Measurements from ENCODE around the gene TTLL6. TPM values are rescaled to one million over a fixed set of nuclear protein-coding genes. Genes with fewer than 3 reads are reported as not detected.
A peak's percentile ranks its signal among the peaks of the same experiment; 100 is the strongest.
"Not testable (repeated sequence)": the region's sequence is repeated elsewhere in the genome, so short reads cannot be mapped to it uniquely, and the experiment has no call there.

The TTLL6 gene
- 1.7 and 2.1 TPM in 2 replicates for total RNA-seq (2014; rRNA removed; shearing (Covaris generic))
- 0.69 and 3.5 TPM in 2 replicates for polyA plus RNA-seq (2015; cell fraction: cytosol; rRNA removed)
- 15.5 and 28.7 TPM in 2 replicates for polyA plus RNA-seq (2015; cell fraction: nucleus; rRNA removed)

DNA sequence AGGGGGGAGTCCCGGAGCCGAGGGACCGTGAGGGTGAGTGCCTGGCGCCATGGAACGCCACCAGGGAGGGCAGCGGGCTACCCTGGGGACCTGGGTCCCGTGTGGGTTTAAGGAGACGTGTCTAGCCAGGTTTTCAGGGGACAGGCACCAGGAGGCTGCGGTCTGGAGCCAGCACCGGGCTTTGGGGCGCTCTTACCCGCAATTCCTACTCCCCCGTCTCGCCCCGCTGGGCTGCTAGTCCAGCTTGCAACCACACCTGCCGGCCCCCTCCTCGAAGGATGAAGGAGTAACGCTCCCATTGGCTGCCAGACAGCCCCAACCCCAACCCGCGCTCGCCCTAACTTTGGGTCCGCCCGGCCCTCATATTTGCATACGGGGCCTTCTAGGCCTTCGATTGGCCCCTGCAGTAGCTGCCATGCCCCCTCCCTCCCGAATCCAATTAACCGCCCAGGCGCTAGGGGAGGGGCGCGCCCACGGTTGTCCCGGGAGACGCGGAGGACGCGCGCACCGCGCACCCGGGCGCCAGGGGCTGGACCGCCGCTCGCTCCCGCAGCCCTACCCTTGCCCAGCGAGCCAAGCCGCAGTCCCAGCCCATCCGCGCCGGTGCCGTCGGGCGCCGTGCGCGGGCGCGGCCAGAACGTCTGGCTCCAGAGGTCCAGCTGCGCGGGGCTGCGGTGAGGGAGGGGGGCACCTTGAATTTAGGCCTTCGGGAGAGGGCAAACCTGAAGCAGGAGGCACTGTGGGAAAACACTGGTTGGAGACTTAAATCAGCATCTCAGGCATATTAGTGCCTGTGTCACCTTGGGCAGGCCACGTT is at the start of gene TTLL6:
TTLL6 (minus strand) TSS at position 456 of the 817 bp plus-strand sequence; CDS start at position 299, 157 bp downstream.
- in situ Hi-C loops (cut with HindIII; ENCODE audit: low pct_unique_long_range_greater_than_20kb, low sequenced_read_pairs): loop anchor here (10.0 kb wide), 1 partner anchor 68 kb away; no protein-coding TSS in a partner anchor
- DNase-seq (ENCODE audit: low read depth, low spot score): peak; percentile 53

DNA sequence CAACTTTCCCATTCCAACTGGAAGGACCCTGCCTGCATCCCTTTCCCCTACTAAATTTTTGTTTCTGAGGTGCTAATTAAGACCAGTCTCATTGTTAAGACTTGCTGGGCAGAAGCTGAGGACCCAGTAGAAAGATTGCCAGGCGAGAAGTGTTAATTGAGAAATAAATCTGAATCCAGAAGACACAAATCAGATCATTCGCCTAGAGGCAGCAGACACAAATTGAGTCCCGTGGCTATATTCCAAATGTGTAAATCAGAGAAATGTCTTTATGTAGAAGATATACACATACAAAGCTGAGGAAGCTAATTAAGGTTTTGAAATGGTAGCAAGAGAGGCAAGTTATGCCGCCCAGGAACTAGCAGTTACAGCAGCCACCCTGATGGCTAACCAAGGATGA is 43.4 kb upstream of the TTLL6 start:
- in situ Hi-C loops (cut with HindIII; ENCODE audit: low pct_unique_long_range_greater_than_20kb, low sequenced_read_pairs): no loop called here
- DNase-seq (ENCODE audit: low read depth, low spot score): no peak

DNA sequence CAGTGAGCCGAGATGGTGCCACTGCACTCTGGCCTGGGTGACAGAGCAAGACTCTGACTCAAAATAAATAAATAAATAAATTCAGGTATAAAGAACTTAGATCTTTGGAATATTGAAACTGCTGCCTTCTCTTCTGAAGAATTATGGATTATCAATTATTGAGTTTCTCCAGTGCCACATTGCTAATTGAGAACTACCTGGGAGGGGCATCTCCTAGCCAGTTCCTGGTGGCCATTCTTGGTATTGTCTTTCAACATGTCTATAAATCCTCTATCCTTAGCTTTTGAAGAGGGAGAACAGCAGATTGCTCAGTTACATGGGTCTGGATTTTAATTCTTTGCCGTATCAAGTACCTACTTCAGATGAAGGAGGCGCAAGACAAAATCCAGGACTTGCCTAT is 43.0 kb upstream of the TTLL6 start:
- DNase-seq (ENCODE audit: low read depth, low spot score): no peak
- in situ Hi-C loops (cut with HindIII; ENCODE audit: low pct_unique_long_range_greater_than_20kb, low sequenced_read_pairs): no loop called here

DNA sequence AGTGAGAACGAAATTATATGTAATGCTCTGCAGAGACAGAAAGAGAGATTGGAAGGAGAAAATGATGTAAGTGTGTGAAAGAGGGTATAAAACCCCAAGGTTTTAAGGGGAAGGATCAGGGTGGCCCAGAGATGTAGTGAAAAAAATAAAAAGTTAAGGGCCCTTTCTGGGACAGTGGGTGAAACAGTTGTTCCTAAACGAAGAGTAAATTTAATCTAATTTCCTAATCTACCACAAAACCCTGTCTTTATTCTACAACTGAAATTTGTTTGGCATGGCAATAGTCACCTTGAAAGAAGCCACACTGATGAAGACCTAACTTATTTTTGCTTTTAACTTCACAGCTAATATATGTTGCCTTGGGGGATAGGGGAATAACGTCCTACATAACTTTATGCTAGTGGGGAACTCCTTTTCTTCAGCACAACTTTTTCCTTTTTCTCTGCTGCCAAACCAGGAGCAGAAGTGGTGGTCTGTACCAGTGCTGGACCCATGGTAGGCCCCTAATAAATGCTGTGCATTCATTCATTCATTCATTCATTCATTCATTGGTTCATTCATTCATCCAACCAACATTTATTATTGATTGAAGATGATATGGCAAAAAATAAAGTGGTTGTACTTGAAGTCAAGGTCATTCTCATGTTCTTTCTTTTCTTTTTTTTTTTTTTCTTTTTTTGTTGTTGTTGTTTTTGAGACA is 39.2 kb upstream of the TTLL6 start:
- DNase-seq (ENCODE audit: low read depth, low spot score): no peak
- in situ Hi-C loops (cut with HindIII; ENCODE audit: low pct_unique_long_range_greater_than_20kb, low sequenced_read_pairs): no loop called here

DNA sequence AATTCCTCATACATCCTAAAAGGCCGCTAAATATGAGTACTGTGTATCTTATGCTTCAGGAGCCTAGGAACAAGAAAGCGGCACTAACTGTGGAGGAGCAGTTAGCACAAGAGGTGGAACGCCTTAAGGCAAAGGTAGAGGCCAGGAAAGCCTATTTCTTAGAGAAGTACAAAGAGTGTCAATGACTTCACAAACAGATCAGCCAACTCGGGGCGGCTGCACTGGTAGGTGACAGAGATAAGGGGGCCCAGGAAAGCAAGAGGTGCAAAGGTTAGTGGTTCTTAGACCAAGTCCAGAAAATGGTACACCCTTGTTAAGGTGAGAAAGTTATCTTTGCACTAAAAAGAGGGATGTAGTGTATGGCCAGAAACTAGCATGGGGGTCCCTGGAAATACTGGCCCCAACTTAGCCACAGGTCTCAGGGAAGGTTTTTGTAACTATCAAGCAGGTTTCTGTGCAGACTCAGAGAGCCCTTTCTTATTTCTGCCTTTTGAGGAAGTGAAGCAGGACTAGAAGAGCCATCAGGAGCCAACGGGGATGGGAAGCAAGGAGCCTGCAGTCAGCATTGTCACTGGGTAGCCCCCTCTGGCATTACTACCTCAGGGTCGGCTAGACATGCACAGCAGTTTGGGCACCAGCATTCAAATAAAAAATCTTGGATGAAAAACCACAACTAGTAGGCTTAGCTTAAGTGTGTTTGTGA is 37.9 kb upstream of the TTLL6 start:
- DNase-seq (ENCODE audit: low read depth, low spot score): no peak
- in situ Hi-C loops (cut with HindIII; ENCODE audit: low pct_unique_long_range_greater_than_20kb, low sequenced_read_pairs): no loop called here

DNA sequence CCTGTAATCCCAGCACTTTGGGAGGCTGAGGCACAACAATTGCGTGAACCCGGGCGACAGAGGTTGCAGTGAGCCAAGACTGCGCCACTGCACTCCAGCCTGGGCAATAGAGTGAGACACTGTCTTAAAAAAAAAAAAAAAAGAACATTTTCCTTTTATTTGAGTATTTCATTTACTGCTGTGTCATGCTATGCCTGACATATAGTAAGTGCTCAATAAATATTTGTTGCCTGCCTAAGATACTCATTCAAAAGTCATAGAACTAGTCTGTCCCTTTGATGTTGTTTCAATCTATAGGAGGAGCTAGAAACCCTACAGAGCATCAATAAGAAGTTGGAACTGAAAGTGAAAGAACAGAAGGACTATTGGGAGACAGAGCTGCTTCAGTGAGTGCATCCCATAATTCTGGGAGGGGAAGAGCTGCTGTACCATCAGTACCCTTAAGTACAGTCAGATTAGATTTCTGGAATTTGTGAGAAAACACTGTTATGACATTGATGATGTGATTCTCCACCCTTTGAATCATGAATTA is 33.8 kb upstream of the TTLL6 start:
- in situ Hi-C loops (cut with HindIII; ENCODE audit: low pct_unique_long_range_greater_than_20kb, low sequenced_read_pairs): no loop called here
- no peak for DNase-seq (ENCODE audit: low read depth, low spot score)

DNA sequence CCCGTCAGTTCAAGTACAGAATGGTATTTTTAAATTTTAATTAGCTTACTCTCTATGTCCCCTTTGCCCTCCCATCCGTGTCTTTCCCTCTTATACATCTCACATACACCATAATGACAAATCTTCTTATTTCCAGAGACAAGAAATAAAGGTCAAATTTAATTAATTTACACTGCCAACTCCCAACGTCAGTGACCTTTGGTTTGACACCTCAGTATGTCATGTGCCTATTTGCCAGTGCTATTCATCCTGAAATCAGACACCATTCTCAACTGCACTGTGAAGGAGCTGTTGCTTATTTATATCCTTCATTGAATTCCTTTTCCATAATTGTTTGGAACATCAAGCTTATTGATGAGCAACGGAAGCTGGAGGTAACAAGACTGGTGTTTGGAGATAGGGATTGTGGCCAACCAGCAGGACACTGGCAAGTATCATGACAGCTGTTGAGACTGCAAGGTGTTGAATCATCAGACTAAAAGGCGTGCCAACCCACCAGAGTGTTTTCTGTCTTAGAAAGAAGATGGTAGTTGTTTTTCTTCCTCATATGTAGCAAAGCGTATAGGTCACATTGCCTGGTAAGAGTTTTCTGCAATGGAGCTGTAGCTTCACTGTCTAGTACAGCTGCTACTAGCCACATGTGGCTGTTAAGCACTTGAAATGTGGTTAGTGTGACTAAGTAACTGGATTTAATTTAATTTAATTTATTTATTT is 26.3 kb upstream of the TTLL6 start:
- no peak for DNase-seq (ENCODE audit: low read depth, low spot score)
- in situ Hi-C loops (cut with HindIII; ENCODE audit: low pct_unique_long_range_greater_than_20kb, low sequenced_read_pairs): no loop called here

DNA sequence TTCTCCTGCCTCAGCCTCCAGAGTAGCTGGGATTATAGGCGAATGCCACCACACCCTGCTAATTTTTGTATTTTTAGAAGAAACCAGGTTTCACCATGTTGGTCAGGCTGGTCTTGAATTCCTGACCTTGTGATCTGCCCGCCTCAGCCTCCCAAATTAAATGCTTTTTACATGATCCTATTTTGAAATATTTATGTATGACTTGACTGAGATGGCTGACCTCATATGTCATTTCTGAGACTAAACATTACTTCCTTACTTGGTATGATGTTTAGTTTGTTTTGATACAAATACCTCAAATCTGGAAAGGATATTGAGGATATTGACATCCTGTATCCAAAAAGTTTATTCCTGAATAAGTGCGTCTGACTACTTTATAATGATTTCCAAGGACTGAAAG is 25.7 kb upstream of the TTLL6 start:
- no peak for DNase-seq (ENCODE audit: low read depth, low spot score)
- in situ Hi-C loops (cut with HindIII; ENCODE audit: low pct_unique_long_range_greater_than_20kb, low sequenced_read_pairs): no loop called here

DNA sequence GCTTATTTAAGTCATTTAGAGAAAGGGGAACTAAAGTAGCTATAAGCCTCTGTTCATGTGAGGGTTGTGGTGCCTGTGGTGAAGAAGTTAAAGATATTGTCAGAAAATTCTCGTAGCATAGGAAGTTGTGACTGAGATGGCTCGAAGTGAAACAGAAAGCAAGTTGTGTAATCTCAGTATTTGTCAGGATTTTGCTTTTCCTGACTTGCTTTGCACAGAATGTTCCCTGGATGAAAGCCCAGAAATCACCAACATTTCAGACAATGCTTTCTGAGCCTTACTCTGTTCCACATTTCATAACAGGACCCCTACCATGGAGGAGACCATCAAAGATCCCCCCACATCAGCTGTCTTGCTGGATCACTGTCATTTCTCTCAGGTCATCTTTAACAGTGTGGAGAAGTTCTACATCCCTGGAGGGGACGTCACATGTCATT is 24.4 kb upstream of the TTLL6 start:
- in situ Hi-C loops (cut with HindIII; ENCODE audit: low pct_unique_long_range_greater_than_20kb, low sequenced_read_pairs): no loop called here
- DNase-seq (ENCODE audit: low read depth, low spot score): no peak

DNA sequence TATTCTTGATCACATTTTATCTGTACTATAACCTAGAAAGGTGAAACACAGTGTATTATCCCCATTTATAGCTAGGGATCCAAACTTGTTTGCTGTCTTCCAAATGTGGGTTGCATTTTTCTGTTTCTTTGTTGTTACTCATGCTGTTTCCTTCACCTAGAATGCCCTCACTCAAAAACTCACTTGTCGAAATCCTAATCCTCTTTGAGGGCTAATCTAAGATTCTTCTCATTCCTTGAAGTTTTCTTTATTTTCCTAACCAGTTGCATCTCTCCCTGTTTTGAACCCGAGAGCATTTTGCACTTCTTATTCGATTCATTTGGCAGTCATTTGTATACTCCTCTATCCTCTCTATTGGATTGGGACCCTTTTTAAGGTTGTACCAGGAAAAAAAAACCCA is 23.4 kb upstream of the TTLL6 start:
- in situ Hi-C loops (cut with HindIII; ENCODE audit: low pct_unique_long_range_greater_than_20kb, low sequenced_read_pairs): no loop called here
- DNase-seq (ENCODE audit: low read depth, low spot score): no peak

DNA sequence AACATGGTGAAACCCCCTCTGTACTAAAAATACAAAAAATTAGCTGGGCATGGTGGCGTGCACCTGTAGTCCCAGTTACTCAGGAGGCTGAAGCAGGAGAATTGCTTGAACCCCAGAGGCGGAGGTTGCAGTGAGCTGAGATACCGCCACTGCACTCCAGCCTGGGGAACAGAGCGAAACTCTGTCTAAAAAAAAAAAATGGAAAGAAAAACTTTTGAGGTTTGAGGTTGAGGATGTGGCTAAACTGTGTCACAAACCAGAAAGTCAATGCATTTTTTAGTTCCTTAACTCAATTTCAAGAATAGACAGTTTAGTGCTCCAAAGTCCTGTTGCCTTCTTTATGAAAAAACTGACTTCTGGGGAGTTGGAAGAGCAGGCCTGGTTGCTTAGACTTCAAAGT is 20.4 kb upstream of the TTLL6 start:
- in situ Hi-C loops (cut with HindIII; ENCODE audit: low pct_unique_long_range_greater_than_20kb, low sequenced_read_pairs); DNase-seq (ENCODE audit: low read depth, low spot score): not testable (repeated sequence)

DNA sequence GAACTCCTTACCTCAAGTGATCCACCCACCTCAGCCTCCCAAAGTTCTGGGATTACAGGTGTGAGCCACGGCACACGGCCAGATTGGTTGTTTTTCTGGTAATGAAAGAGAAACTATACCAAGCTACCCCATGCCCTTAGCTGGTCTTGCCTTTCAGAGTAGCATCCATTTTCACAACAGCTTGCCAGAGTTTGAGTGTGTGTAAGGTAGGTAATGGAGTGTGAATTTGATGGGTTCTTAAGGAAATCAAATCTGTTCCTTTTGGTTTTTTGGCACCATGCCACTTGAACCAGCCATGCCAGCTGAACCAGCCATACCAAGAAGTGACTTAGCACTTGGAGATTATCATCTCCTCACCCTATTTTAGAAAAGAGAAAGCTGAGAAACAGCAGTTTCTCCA is 18.9 kb upstream of the TTLL6 start:
- in situ Hi-C loops (cut with HindIII; ENCODE audit: low pct_unique_long_range_greater_than_20kb, low sequenced_read_pairs): no loop called here
- no peak for DNase-seq (ENCODE audit: low read depth, low spot score)

DNA sequence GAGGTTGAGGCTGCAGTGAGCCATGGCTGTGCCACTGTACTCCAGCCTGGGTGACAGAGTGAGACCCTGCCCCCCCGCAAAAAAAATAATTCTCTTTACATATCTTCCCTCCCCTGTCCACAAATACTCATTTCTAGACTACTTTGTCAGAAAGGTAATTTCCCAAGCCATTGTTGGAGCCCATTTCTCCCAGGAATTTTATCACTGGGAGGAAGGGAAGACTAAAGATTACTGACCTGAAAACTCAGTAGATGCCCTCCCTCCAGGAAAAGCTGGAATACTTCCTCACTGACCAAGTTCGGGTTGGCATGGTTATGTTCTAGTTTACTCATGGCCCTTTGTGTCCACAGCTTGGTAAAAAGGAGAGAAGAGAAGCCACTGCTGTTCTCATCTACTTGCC is 17.9 kb upstream of the TTLL6 start:
- DNase-seq (ENCODE audit: low read depth, low spot score): no peak
- in situ Hi-C loops (cut with HindIII; ENCODE audit: low pct_unique_long_range_greater_than_20kb, low sequenced_read_pairs): no loop called here

DNA sequence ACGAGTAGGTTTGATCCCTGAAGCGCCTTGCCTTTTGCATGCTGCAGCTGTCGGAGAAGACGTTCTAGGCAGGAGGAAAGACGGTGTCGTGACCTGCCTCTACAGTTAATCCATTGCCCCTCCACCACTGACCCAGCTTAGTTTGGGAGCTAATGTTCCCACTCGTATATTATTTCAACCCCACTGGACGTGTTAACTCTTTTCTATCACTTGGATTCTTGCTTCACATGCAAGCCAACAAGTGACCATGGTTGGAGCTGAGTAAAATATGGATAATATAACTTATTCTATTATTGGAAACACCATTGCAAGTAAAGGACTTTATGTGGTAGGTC is 14.5 kb upstream of the TTLL6 start:
- DNase-seq (ENCODE audit: low read depth, low spot score): no peak
- in situ Hi-C loops (cut with HindIII; ENCODE audit: low pct_unique_long_range_greater_than_20kb, low sequenced_read_pairs): no loop called here

DNA sequence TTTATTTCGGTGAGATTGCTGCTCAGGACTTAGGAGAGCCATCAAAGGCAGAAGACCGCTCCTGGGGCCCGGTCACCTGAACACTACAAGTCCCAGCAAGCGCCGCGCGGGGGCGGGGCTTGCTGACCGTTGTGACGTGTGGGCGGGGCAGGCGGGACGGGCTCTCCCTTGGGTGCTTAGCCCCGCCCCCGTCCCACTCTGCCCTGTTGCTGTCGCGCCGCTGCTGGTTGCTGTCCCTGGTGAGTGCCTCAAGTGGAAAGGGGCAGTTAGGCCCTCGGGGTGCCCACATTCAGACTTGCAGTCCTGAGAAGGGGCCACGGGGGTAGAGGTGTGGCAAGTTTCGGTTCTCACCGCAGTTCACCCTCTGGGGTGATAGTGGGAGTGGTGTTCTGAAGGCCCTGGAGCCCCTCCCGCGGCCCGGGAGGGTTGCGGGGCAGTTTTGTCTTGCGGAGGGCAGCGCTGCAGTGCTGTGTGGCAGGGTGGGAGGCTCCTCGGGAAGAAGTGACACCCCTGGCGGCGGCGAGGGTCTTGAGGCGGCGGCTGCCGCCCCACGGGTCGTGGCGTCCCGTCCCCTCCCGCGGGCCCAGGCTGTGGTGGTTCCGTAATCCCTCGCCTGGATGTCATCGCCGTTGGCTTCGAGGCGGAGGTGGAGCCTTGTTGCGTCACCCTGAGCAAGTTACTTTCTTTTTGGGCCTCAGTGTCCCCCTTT is 14.0 kb upstream of the TTLL6 start, which contains the start of gene CALCOCO2:
CALCOCO2 (plus strand) TSS at position 196 of the 709 bp plus-strand sequence. CDS start 10,673 bp downstream, outside the sequence.
- in situ Hi-C loops (cut with HindIII; ENCODE audit: low pct_unique_long_range_greater_than_20kb, low sequenced_read_pairs): no loop called here

DNA sequence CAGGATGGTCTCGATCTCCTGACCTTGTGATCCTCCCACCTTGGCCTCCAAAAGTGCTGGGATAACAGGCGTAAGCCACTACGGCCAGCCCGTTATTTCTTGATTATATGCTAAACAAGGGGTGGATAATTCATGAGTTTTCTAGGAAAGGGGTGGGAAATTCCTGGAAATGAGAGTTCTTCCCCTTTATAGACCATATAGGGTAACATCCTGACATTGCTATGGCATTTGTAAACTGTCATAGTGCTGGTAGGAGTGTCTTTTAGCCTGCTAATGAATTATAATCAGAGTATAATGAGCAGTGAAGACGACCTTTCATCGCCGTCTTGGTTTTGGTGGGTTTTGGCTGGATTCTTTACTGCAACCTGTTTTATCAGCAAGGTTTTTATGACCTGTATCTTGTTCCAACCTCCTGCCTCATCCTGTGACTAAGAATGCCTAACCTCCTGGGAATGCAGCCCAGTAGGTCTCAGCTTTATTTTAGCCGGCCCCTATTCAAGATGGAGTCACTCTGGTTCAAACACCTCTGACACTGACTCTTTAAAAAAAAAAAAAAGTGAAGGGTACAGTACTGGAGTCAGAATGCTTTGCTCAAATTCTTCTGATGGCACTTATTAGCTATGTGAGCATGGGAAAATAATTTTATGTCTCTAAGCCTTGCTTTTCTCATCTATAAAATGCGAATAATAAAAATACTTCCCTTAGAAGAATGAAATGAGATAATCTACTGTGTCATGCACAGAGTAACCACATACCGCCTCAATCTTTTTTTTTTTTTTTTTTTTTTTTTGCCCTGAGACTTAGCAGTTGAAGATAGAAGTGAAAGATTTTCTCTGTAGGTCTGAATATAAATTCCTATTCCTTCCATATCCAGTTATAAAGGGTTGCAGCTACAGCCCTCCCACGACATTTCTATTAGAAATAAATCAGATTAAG is 8.7 kb upstream of the TTLL6 start:
- DNase-seq (ENCODE audit: low read depth, low spot score): no peak

More for the DNA sequence above, 14.0 kb upstream of the TTLL6 start, which contains the start of gene CALCOCO2:
- DNase-seq (ENCODE audit: low read depth, low spot score): peak; percentile 92

More for the DNA sequence above, 8.7 kb upstream of the TTLL6 start:
- in situ Hi-C loops (cut with HindIII; ENCODE audit: low pct_unique_long_range_greater_than_20kb, low sequenced_read_pairs): no loop called here
